Panc1 (cell line): Measurements from ENCODE around the gene YJU2. TPM values are rescaled to one million over a fixed set of nuclear protein-coding genes. Genes with fewer than 3 reads are reported as not detected.

Experiments used
- ATAC-seq: fragments of 200-7000 bp; cut with Tn5 transposase; 2 replicates; pipeline ENCODE4 v1.9.1; 2020; ENCODE audit warnings: mild to moderate bottlenecking, moderate library complexity
- BruUV-seq: library from RNA; stranded (reverse); fragments of 400-500 nt; replicated peaks from 2 replicates; lab custom pipeline; 2021; lab: Mats Ljungman, UMichigan
- CTCF ChIA-PET: fragments of 300-600 bp; sonication (Branson Sonifier 250); formaldehyde crosslinking; loops from one replicate; lab custom pipeline; 2022; ENCODE audit warnings: antibody characterized with exemption; lab: Charles Lee
- POLR2A ChIA-PET: fragments of 300-600 bp; sonication (Branson Sonifier 250); formaldehyde crosslinking; loops from one replicate; lab custom pipeline; 2022; ENCODE audit warnings: antibody characterized with exemption; lab: Charles Lee
- DNase-seq: peaks from one replicate; pipeline ENCODE4 v3.0.0-alpha.2; 2010; ENCODE audit warnings: low read depth, low spot score
- H3K27ac ChIP-seq: 2 replicates; pipeline ENCODE4 v1.5.1; 2011; ENCODE audit warnings: mild to moderate bottlenecking, low read length, inconsistent platforms
- H3K27me3 ChIP-seq: fragments of 200-500 bp; sonication (Bioruptor generic); 2 replicates; pipeline ENCODE4 v1.6.0; 2014; ENCODE audit warnings: low read length, inconsistent platforms; ENCODE audit not compliant: control insufficient read depth, insufficient read depth
- H3K36me3 ChIP-seq: fragments of 200-500 bp; sonication (Bioruptor generic); 2 replicates; pipeline ENCODE4 v1.5.1; 2014; ENCODE audit warnings: inconsistent platforms, mild to moderate bottlenecking, low read length, moderate library complexity; ENCODE audit not compliant: control insufficient read depth, insufficient read depth
- H3K4me1 ChIP-seq: 2 replicates; pipeline ENCODE4 v1.5.1; 2011; ENCODE audit warnings: inconsistent platforms, mild to moderate bottlenecking, low read length, moderate library complexity; ENCODE audit not compliant: control insufficient read depth, insufficient read depth
- H3K4me3 ChIP-seq, 2 experiments: 2 replicates each; pipeline ENCODE4 v1.5.1; 2011 to 2012; ENCODE audit warnings: low read depth in 2 of 2, low read length in 2 of 2, mild to moderate bottlenecking in 2 of 2, inconsistent platforms in 1 of 2, moderate library complexity in 1 of 2
- H3K9me3 ChIP-seq: fragments of 200-500 bp; sonication (Bioruptor generic); 2 replicates; pipeline ENCODE4 v1.5.1; 2014; ENCODE audit warnings: low read depth, mild to moderate bottlenecking, inconsistent platforms, low read length, moderate library complexity; ENCODE audit not compliant: control insufficient read depth, insufficient read depth
- POLR2AphosphoS5 ChIP-seq: IDR thresholded peaks from 2 replicates; pipeline ENCODE4 v1.6.1; 2012; ENCODE audit warnings: mild to moderate bottlenecking, low read depth, low read length, moderate library complexity
- SIN3A ChIP-seq: IDR thresholded peaks from 2 replicates; pipeline ENCODE4 v1.6.1; 2012; ENCODE audit warnings: low read depth, mild to moderate bottlenecking, low read length, moderate library complexity, borderline replicate concordance; ENCODE audit not compliant: insufficient read depth
- TCF7L2 ChIP-seq: IDR thresholded peaks from 2 replicates; pipeline ENCODE4 v1.6.1; 2011; ENCODE audit warnings: mild to moderate bottlenecking, low read depth, low read length, inconsistent platforms
- in situ Hi-C: cut with HindIII; loops from 2 replicates; pipeline ENCODE4 v1.10.0; 2016; ENCODE audit warnings: low sequenced_read_pairs, low pct_unique_long_range_greater_than_20kb
- intact Hi-C: fragments of 100-400 bp; cut with micrococcal nuclease; formaldehyde crosslinking; loops from one replicate; pipeline ENCODE4 v1.10.0; 2022; ENCODE audit not compliant: unreplicated experiment
- total RNA-seq: library from RNA; stranded (reverse); gene quantifications from one replicate; pipeline ENCODE4 v1.2.1, GENCODE V29; 2021; ENCODE audit not compliant: unreplicated experiment
- TF ChIP-seq, protein P1 (sequence below): fragments of 450-650 bp; IDR thresholded peaks from 2 replicates; pipeline ENCODE4 v1.5.1; 2017; ENCODE audit warnings: mild to moderate bottlenecking
- TF ChIP-seq, protein P2 (sequence below), 2 experiments: IDR thresholded peaks; 2 replicates each; pipeline ENCODE4 v1.6.1; 2011 to 2012; ENCODE audit warnings: low read depth in 2 of 2, control low read depth in 1 of 2, low read length in 1 of 2, mild to moderate bottlenecking in 1 of 2, moderate library complexity in 1 of 2; ENCODE audit not compliant: insufficient read depth in 1 of 2

YJU2 gene
- total RNA-seq, 1 experiment from 2014 or later = 15.9 TPM

DNA sequence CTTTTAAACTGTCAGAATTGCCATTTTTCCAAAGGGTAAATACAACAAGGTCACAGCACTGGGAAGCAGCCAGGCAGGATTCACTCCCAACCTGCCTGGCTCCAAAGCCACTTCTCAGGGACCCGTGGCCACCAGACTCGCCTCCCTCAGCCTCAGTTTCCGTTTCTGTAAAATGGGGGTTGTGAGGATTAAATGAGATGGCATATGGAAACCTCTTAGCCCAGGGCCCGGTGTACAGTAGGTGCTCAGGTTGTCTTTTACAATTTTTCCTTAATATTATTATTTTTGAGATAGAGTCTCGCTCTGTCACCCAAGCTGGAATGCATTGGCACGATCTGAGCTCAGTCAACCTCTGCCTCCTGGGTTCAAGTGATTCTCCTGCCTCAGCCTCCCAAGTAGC is 10.1 kb downstream of the YJU2 start:
- TF ChIP-seq, protein P1, sequence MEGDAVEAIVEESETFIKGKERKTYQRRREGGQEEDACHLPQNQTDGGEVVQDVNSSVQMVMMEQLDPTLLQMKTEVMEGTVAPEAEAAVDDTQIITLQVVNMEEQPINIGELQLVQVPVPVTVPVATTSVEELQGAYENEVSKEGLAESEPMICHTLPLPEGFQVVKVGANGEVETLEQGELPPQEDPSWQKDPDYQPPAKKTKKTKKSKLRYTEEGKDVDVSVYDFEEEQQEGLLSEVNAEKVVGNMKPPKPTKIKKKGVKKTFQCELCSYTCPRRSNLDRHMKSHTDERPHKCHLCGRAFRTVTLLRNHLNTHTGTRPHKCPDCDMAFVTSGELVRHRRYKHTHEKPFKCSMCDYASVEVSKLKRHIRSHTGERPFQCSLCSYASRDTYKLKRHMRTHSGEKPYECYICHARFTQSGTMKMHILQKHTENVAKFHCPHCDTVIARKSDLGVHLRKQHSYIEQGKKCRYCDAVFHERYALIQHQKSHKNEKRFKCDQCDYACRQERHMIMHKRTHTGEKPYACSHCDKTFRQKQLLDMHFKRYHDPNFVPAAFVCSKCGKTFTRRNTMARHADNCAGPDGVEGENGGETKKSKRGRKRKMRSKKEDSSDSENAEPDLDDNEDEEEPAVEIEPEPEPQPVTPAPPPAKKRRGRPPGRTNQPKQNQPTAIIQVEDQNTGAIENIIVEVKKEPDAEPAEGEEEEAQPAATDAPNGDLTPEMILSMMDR = no peak
- TF ChIP-seq SIN3A = no peak
- TF ChIP-seq, protein P2, sequence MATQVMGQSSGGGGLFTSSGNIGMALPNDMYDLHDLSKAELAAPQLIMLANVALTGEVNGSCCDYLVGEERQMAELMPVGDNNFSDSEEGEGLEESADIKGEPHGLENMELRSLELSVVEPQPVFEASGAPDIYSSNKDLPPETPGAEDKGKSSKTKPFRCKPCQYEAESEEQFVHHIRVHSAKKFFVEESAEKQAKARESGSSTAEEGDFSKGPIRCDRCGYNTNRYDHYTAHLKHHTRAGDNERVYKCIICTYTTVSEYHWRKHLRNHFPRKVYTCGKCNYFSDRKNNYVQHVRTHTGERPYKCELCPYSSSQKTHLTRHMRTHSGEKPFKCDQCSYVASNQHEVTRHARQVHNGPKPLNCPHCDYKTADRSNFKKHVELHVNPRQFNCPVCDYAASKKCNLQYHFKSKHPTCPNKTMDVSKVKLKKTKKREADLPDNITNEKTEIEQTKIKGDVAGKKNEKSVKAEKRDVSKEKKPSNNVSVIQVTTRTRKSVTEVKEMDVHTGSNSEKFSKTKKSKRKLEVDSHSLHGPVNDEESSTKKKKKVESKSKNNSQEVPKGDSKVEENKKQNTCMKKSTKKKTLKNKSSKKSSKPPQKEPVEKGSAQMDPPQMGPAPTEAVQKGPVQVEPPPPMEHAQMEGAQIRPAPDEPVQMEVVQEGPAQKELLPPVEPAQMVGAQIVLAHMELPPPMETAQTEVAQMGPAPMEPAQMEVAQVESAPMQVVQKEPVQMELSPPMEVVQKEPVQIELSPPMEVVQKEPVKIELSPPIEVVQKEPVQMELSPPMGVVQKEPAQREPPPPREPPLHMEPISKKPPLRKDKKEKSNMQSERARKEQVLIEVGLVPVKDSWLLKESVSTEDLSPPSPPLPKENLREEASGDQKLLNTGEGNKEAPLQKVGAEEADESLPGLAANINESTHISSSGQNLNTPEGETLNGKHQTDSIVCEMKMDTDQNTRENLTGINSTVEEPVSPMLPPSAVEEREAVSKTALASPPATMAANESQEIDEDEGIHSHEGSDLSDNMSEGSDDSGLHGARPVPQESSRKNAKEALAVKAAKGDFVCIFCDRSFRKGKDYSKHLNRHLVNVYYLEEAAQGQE (IDR thresholded peaks at IDR 0.05; ENCODE audit: insufficient read depth in 1 of 2, low read depth in 2 of 2, low read length in 1 of 2) = no peak
- no peak for TF ChIP-seq TCF7L2
- TF ChIP-seq POLR2AphosphoS5 = no peak

DNA sequence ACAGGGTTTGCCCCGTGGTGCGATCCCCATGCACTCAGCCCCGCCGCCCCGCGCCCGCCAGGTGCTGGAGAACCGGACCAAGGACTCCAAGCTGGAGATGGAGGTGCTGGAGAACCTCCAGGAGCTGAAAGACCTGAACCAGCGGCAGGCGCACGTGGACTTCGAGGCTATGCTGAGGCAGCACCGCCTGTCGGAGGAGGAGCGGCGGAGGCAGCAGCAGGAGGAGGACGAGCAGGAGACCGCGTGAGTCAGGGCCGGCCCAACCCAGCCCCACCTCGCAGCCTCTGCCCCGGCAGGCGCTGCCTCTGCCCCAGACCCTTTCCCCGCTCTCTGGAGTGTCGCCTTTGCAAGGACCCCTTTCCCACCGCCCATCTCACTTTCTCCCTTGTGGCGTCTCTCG is 11.3 kb downstream of the YJU2 start:
- intact Hi-C loops (no loop called here), in situ Hi-C loops (no loop called here)
- H3K36me3 ChIP-seq = no peaks in the 10 kb centered on the region
- TF ChIP-seq TCF7L2 (no peak), SIN3A (no peak), POLR2AphosphoS5 (no peak)
- TF ChIP-seq, protein P1 = no peak
- TF ChIP-seq, protein P2 (IDR thresholded peaks at IDR 0.05; ENCODE audit: insufficient read depth in 1 of 2, low read depth in 2 of 2, low read length in 1 of 2) = no peak
- H3K9me3 ChIP-seq = no peaks in the 10 kb centered on the region
- H3K4me1 ChIP-seq = no peaks in the 10 kb centered on the region
- ChIA-PET CTCF (no interaction called here), POLR2A (no interaction called here)
- no peak for ATAC-seq
- no peaks in the 10 kb centered on the region for H3K27me3 ChIP-seq
- DNase-seq = no peak
- no peak overlapping the region for H3K27ac ChIP-seq
- no peak overlapping the region for H3K4me3 ChIP-seq
- BruUV-seq = no TSS peak

More for the DNA sequence above, 10.1 kb downstream of the YJU2 start:
- intact Hi-C loops = no loop called here
- Histone ChIP-seq H3K4me1 (no peaks in the 10 kb centered on the region), H3K27ac (no peak overlapping the region), H3K36me3 (no peaks in the 10 kb centered on the region), H3K27me3 (no peaks in the 10 kb centered on the region), H3K4me3 (no peak overlapping the region), H3K9me3 (no peaks in the 10 kb centered on the region)
- DNase-seq (no peak), ATAC-seq (no peak)
- ChIA-PET POLR2A (no interaction called here), CTCF (no interaction called here)
- no TSS peak for BruUV-seq
- in situ Hi-C loops = no loop called here
